ENCODE results near the gene G6PC1. TPM values are rescaled to one million over a fixed set of nuclear protein-coding genes. Genes with fewer than 3 reads are reported as not detected.
"Not testable (repeated sequence)": the region's sequence is repeated elsewhere in the genome, so short reads cannot be mapped to it uniquely, and the experiment has no call there.

The G6PC1 gene
- not detected in 2 replicates for total RNA-seq (2014; rRNA removed; shearing (Covaris generic))

- Histone ChIP-seq H3K4me3 (no peak within 1 kb of the TSS), H3K4me1 (replicated peaks) (no peaks in the 10 kb centered on the region), H3K9me3 (replicated peaks) (no peaks in the 10 kb centered on the region), H3K36me3 (no peaks in the 10 kb centered on the region), H3K27ac (no peak within 1 kb of the TSS), H3K27me3 (replicated peaks) (no peaks in the 10 kb centered on the region)
- no peak for DNase-seq (ENCODE audit: low read depth in 1 of 2, low spot score in 2 of 2)
Measured at GRCh38 chr17:42900460-42901331, at the start of gene G6PC1. TSS of gene G6PC1 (plus strand) at chr17:42900799. CDS start at chr17:42900877, 78 bp downstream.

DNA sequence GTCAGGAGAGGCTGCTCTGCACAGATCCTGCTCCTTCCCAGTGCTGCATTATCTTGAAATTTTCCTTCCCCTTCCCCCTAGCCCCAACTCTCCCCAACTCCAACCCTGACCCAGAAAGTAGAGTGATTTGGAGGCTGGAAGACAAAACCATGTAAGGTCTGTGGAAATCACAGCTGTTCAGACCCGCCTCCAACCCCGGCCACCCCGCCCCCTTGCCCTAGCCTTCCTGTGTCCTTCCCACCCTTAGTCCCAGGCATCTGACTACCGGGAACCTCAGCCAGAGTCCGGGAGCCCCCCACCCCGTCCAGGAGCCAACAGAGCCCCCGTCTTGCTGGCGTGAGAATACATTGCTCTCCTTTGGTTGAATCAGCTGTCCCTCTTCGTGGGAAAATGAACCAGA, 49.6 kb upstream of the G6PC1 start, which contains the start of gene AOC3:
Gene AOC3 (plus strand): TSS at position 246 of the 400 bp plus-strand sequence. CDS start 145 bp downstream, at position 391.
- H3K4me3 ChIP-seq = no peak within 1 kb of the TSS
- H3K27me3 ChIP-seq (replicated peaks) = peaks cover 20% of the 10 kb centered on the region
- no peak for DNase-seq (ENCODE audit: low read depth in 1 of 2, low spot score in 2 of 2)
- no peaks in the 10 kb centered on the region for H3K4me1 ChIP-seq (replicated peaks)
- H3K27ac ChIP-seq = no peak within 1 kb of the TSS
- H3K9me3 ChIP-seq (replicated peaks) = no peaks in the 10 kb centered on the region
- no peaks in the 10 kb centered on the region for H3K36me3 ChIP-seq

- H3K4me3 ChIP-seq; H3K9me3 ChIP-seq (replicated peaks); H3K4me1 ChIP-seq (replicated peaks): not testable (repeated sequence)
Measured at GRCh38 chr17:42851371-42852240, 49.0 kb upstream of the G6PC1 start.

DNA sequence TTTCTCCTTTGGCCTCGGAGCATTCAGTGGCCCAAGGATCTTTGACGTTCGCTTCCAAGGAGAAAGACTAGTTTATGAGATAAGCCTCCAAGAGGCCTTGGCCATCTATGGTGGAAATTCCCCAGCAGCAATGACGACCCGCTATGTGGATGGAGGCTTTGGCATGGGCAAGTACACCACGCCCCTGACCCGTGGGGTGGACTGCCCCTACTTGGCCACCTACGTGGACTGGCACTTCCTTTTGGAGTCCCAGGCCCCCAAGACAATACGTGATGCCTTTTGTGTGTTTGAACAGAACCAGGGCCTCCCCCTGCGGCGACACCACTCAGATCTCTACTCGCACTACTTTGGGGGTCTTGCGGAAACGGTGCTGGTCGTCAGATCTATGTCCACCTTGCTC, 48.2 kb upstream of the G6PC1 start:
- Histone ChIP-seq H3K27me3 (replicated peaks) (peaks cover 20% of the 10 kb centered on the region), H3K36me3 (no peaks in the 10 kb centered on the region), H3K4me1 (replicated peaks) (no peaks in the 10 kb centered on the region), H3K9me3 (replicated peaks) (no peaks in the 10 kb centered on the region), H3K27ac (no peak overlapping the region), H3K4me3 (no peak overlapping the region)
- no peak for DNase-seq (ENCODE audit: low read depth in 1 of 2, low spot score in 2 of 2)

More at GRCh38 chr17:42851371-42852240, 49.0 kb upstream of the G6PC1 start:
- H3K36me3 ChIP-seq; H3K27ac ChIP-seq; DNase-seq (ENCODE audit: low read depth in 1 of 2, low spot score in 2 of 2): not testable (repeated sequence)
- H3K27me3 ChIP-seq (replicated peaks) = peaks cover 20% of the 10 kb centered on the region

DNA sequence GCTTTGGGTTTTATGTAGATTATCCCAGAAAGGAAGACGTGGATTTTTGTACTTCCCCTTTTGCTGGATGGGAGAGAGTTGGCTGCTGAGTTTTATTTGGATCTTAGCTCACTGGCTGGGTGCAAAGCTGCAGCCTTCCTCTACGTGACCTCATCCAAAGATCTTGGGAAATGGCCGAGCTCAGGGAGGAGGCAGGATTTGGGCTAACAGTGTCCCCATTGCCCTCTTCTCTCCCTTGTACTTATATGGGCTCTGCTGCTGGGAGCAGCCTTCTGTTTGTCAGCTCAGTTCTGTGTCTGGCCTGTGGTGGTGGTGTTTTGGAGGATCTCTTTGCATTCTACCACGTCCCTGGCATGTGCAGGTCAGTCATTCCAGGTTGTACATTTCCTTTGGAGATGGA, 47.6 kb upstream of the G6PC1 start:
- Histone ChIP-seq H3K27me3 (replicated peaks) (peaks cover 20% of the 10 kb centered on the region), H3K36me3 (no peaks in the 10 kb centered on the region), H3K4me1 (replicated peaks) (no peaks in the 10 kb centered on the region), H3K9me3 (replicated peaks) (no peaks in the 10 kb centered on the region), H3K27ac (no peak overlapping the region), H3K4me3 (no peak overlapping the region)
- DNase-seq (ENCODE audit: low read depth in 1 of 2, low spot score in 2 of 2) = no peak

GRCh38 chr17:42853597-42853967, 47.0 kb upstream of the G6PC1 start:
- H3K9me3 ChIP-seq (replicated peaks) = no peaks in the 10 kb centered on the region
- H3K27ac ChIP-seq = no peak overlapping the region
- H3K27me3 ChIP-seq (replicated peaks) = peaks cover 20% of the 10 kb centered on the region
- no peaks in the 10 kb centered on the region for H3K36me3 ChIP-seq
- no peak overlapping the region for H3K4me3 ChIP-seq
- H3K4me1 ChIP-seq (replicated peaks) = no peaks in the 10 kb centered on the region
- DNase-seq (ENCODE audit: low read depth in 1 of 2, low spot score in 2 of 2) = no peak

DNA sequence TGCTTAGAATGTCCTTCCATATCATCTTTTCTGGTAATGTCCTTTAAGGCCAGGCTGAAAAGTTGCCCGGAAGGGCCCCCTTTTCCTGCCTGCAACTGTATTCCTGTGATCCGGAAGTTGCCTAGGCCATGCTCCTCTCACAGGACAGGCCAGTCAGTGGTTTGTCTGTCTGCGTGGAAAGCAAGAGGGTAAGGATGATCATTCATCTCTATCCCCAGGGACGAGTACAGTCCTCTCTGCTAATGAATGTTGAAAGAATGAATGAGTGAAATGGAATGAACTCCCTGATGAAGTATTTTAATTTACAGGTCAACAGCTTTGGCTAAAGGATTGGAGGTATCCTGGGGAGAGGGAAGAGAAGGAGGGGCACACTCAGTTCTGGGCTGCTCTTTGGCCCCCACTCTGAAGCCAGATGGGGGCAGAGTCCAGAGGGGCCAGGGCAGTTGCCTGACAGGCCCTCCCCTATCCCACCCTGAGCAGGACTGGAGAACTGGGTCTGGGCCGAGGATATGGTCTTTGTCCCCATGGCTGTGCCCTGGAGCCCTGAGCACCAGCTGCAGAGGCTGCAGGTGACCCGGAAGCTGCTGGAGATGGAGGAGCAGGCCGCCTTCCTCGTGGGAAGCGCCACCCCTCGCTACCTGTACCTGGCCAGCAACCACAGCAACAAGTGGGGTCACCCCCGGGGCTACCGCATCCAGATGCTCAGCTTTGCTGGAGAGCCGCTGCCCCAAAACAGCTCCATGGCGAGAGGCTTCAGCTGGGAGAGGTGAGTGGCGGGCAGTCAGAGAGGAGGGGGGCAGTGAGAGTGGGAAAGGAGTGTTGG, 46.4 kb upstream of the G6PC1 start:
- Histone ChIP-seq H3K9me3 (replicated peaks) (no peaks in the 10 kb centered on the region), H3K4me3 (no peak overlapping the region), H3K27me3 (replicated peaks) (peaks cover 14% of the 10 kb centered on the region), H3K4me1 (replicated peaks) (no peaks in the 10 kb centered on the region), H3K27ac (no peak overlapping the region), H3K36me3 (no peaks in the 10 kb centered on the region)
- no peak for DNase-seq (ENCODE audit: low read depth in 1 of 2, low spot score in 2 of 2)

DNA sequence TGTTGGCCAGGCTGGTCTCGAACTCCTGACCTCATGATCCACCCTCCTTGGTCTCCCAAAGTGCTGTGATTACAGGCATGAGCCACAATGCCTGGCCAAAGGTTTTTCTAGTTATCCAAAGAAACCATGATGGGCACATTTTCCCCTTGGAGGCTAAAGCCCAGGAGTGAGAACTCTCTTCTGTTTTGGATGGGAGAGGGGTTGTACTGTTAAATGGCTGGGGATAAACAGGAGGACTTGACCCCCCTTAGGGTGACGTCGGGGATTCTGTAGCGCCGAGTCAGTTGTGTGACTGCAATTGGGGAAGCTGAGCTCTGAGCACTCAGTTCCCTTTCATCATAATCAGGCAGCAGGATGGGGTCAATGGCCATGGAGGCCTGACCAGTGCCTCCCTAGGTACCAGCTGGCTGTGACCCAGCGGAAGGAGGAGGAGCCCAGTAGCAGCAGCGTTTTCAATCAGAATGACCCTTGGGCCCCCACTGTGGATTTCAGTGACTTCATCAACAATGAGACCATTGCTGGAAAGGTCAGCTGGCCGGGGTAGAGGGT, 45.5 kb upstream of the G6PC1 start:
- no peak overlapping the region for H3K4me3 ChIP-seq
- H3K36me3 ChIP-seq = no peaks in the 10 kb centered on the region
- no peaks in the 10 kb centered on the region for H3K9me3 ChIP-seq (replicated peaks)
- H3K4me1 ChIP-seq (replicated peaks) = no peaks in the 10 kb centered on the region
- no peak overlapping the region for H3K27ac ChIP-seq
- peaks cover 4% of the 10 kb centered on the region; the same call in 1 of the 2 replicates for H3K27me3 ChIP-seq (replicated peaks)
- no peak for DNase-seq (ENCODE audit: low read depth in 1 of 2, low spot score in 2 of 2)

GRCh38 chr17:42856093-42856492, 44.5 kb upstream of the G6PC1 start:
- not testable (repeated sequence) for H3K4me3 ChIP-seq

DNA sequence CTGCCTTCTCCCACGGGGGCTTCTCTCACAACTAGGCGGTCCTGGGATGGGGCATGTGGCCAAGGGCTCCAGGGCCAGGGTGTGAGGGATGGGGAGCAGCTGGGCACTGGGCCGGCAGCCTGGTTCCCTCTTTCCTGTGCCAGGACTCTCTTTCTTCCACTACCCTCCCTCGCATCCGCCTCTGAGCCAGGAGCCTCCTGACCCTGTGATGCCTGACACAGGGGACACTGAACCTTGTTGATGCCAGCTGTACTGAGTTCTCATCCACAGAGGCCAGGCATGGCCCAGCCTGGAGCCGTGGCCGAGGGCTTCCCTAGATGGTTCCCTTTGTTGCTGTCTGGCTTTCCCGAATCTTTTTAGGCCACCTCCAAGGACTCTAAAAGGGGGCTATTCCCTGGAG, 44.1 kb upstream of the G6PC1 start:
- DNase-seq (ENCODE audit: low read depth in 1 of 2, low spot score in 2 of 2); H3K9me3 ChIP-seq (replicated peaks); H3K27ac ChIP-seq; H3K27me3 ChIP-seq (replicated peaks); H3K36me3 ChIP-seq; H3K4me3 ChIP-seq; H3K4me1 ChIP-seq (replicated peaks): not testable (repeated sequence)

More at GRCh38 chr17:42856093-42856492, 44.5 kb upstream of the G6PC1 start:
- DNase-seq (ENCODE audit: low read depth in 1 of 2, low spot score in 2 of 2); H3K9me3 ChIP-seq (replicated peaks); H3K27me3 ChIP-seq (replicated peaks); H3K4me1 ChIP-seq (replicated peaks); H3K36me3 ChIP-seq; H3K27ac ChIP-seq: not testable (repeated sequence)

DNA sequence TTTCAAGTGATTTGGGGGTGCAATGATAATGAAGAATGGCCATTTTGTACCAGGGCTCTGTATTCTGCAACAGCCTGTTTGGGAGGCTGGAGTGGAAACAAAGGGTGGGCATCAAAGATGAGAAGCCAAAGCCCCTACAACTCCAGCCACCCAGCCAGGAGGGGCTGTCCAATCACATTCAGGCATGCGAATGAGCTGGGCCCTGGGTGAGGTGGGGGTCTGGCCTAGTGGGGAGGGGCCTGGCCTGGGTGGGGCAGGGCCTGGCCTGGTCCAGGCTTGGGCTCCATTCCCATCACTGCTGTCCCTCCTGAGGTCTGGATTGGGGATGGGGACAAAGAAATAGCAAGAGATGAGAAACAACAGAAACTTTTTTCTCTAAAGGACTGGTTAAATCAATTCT, 43.2 kb upstream of the G6PC1 start:
- no peak overlapping the region for H3K4me3 ChIP-seq
- H3K27ac ChIP-seq = no peak overlapping the region
- no peaks in the 10 kb centered on the region for H3K27me3 ChIP-seq (replicated peaks)
- H3K36me3 ChIP-seq = no peaks in the 10 kb centered on the region
- H3K9me3 ChIP-seq (replicated peaks) = 0 out of 2 replicates have a peak, but pooled peaks cover 2% of the 10 kb centered on the region
- no peaks in the 10 kb centered on the region for H3K4me1 ChIP-seq (replicated peaks)
- no peak for DNase-seq (ENCODE audit: low read depth in 1 of 2, low spot score in 2 of 2)

DNA sequence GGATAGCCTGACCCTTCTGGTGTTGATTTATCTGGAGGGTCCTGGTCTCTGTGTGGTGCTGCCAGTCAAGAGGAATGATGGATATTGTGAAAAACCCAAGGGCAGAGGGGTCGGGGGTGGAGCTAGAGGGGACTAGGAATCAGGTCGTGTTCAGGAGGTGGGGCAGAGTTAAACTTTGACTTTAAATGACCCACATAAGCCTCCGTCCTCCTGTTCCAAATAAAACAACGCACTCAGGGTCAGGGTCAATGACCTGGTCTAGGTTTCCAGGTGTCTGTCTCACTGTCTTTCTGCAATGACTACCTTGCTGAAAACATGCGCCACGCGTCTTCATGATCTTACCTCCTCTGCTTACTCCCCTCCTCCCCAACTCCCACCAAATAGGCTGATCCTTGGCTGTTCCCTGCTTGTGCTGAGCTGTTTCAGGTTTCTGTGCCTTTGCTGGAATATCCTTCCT, 34.9 kb upstream of the G6PC1 start:
- Histone ChIP-seq H3K4me3 (no peak overlapping the region), H3K4me1 (replicated peaks) (no peaks in the 10 kb centered on the region), H3K27me3 (replicated peaks) (0 out of 2 replicates have a peak, but pooled peaks cover 10% of the 10 kb centered on the region), H3K27ac (no peak overlapping the region), H3K9me3 (replicated peaks) (peaks cover 2% of the 10 kb centered on the region; the same call in 1 of the 2 replicates), H3K36me3 (no peaks in the 10 kb centered on the region)
- DNase-seq (ENCODE audit: low read depth in 1 of 2, low spot score in 2 of 2) = no peak

GRCh38 chr17:42866216-42866615, 34.4 kb upstream of the G6PC1 start:
- DNase-seq (ENCODE audit: low read depth in 1 of 2, low spot score in 2 of 2) = no peak
- Histone ChIP-seq H3K36me3 (no peaks in the 10 kb centered on the region), H3K27me3 (replicated peaks) (peaks cover 10% of the 10 kb centered on the region; the same call in 1 of the 2 replicates), H3K27ac (no peak overlapping the region), H3K9me3 (replicated peaks) (peaks cover 2% of the 10 kb centered on the region; the same call in 1 of the 2 replicates), H3K4me1 (replicated peaks) (no peaks in the 10 kb centered on the region), H3K4me3 (no peak overlapping the region)
